GM23338 (cell line): ENCODE data around the gene PLA2R1. TPM values are rescaled to one million over a fixed set of nuclear protein-coding genes. Genes with fewer than 3 reads are reported as not detected.

Source experiments
- ATAC-seq: fragments of 200-7000 bp; cut with Tn5 transposase; 3 replicates; pipeline ENCODE4 v1.9.1; 2020
- DNase-seq: peaks from one replicate; pipeline ENCODE4 v3.0.0-alpha.2; 2015; ENCODE audit warnings: low spot score
- H2AFZ ChIP-seq: fragments of 200-600 bp; sonication (generic); 2 replicates; pipeline ENCODE4 v1.8.0; 2016; ENCODE audit warnings: antibody characterized with exemption, mild to moderate bottlenecking, moderate library complexity
- H3F3A ChIP-seq: fragments of 200-600 bp; sonication (generic); replicated peaks from 2 replicates; pipeline ENCODE4 v1.8.0; 2017; ENCODE audit warnings: antibody characterized with exemption, mixed run types, low read depth
- H3K27ac ChIP-seq: fragments of 200-600 bp; sonication (generic); 2 replicates; pipeline ENCODE4 v1.6.1; 2016; ENCODE audit warnings: low read depth
- H3K27me3 ChIP-seq: fragments of 200-600 bp; sonication (generic); 2 replicates; pipeline ENCODE4 v1.8.0; 2016; ENCODE audit warnings: mild to moderate bottlenecking, mixed run types, moderate library complexity; ENCODE audit not compliant: insufficient read depth
- H3K36me3 ChIP-seq: fragments of 200-600 bp; sonication (generic); 2 replicates; pipeline ENCODE4 v1.8.0; 2016; ENCODE audit warnings: mild to moderate bottlenecking; ENCODE audit not compliant: insufficient read depth
- H3K4me1 ChIP-seq: fragments of 200-600 bp; sonication (generic); 2 replicates; pipeline ENCODE4 v1.8.0; 2016; ENCODE audit warnings: mild to moderate bottlenecking, moderate library complexity; ENCODE audit not compliant: insufficient read depth
- H3K4me2 ChIP-seq: fragments of 200-600 bp; sonication (generic); 2 replicates; pipeline ENCODE4 v1.7.1; 2017; ENCODE audit warnings: mixed run types
- H3K4me3 ChIP-seq: fragments of 200-600 bp; sonication (generic); 2 replicates; pipeline ENCODE4 v1.6.1; 2016; ENCODE audit warnings: mixed run types
- H3K79me2 ChIP-seq: fragments of 200-600 bp; sonication (generic); replicated peaks from 2 replicates; pipeline ENCODE4 v1.8.0; 2017; ENCODE audit warnings: mild to moderate bottlenecking; ENCODE audit not compliant: insufficient read depth
- H3K9me2 ChIP-seq: fragments of 200-600 bp; sonication (generic); 2 replicates; pipeline ENCODE4 v1.8.0; 2017; ENCODE audit not compliant: insufficient read depth
- H4K20me1 ChIP-seq: fragments of 200-600 bp; sonication (generic); replicated peaks from 2 replicates; pipeline ENCODE4 v1.8.0; 2017; ENCODE audit warnings: mild to moderate bottlenecking; ENCODE audit not compliant: insufficient read depth
- H3K27ac Mint-ChIP-seq: 2 replicates; pipeline ENCODE4 v1.8.0; 2020; ENCODE audit warnings: inconsistent platforms, mild to moderate bottlenecking, moderate library complexity, mixed read lengths
- H3K27me3 Mint-ChIP-seq: 3 replicates; pipeline ENCODE4 v1.8.0; 2022; ENCODE audit warnings: low read depth, mild to moderate bottlenecking, moderate library complexity, mixed read lengths, inconsistent platforms; ENCODE audit not compliant: insufficient read depth, poor library complexity
- H3K36me3 Mint-ChIP-seq: 3 replicates; pipeline ENCODE4 v1.8.0; 2021; ENCODE audit warnings: low read depth, mild to moderate bottlenecking, inconsistent platforms, moderate library complexity, mixed read lengths
- H3K4me1 Mint-ChIP-seq: 3 replicates; pipeline ENCODE4 v1.8.0; 2020; ENCODE audit warnings: mild to moderate bottlenecking, inconsistent platforms, mixed read lengths
- H3K4me3 Mint-ChIP-seq: 3 replicates; pipeline ENCODE4 v1.8.0; 2021; ENCODE audit warnings: moderate library complexity, mild to moderate bottlenecking, inconsistent platforms, mixed read lengths
- H3K9me3 Mint-ChIP-seq: 3 replicates; pipeline ENCODE4 v1.8.0; 2020; ENCODE audit warnings: moderate library complexity, mild to moderate bottlenecking, inconsistent platforms, mixed read lengths
- CREB1 ChIP-seq: fragments of 250-450 bp; sonication (Bioruptor Pico); IDR thresholded peaks from 2 replicates; pipeline ENCODE4 v1.5.0; 2020; ENCODE audit warnings: low read depth, mild to moderate bottlenecking, moderate library complexity
- CTCF ChIP-seq, 2 experiments: fragments of 200-600 bp in 1 of 2; sonication (generic) in 1 of 2; conservative IDR thresholded peaks; 2 replicates each; pipeline versions ENCODE4 v1.5.1 to v1.6.1; 2016 to 2017; ENCODE audit warnings: antibody characterized with exemption in 2 of 2, low read depth in 2 of 2, mild to moderate bottlenecking in 2 of 2, moderate library complexity in 1 of 2
- ETS1 ChIP-seq: IDR thresholded peaks from 2 replicates; pipeline ENCODE4 v1.6.1; 2016; ENCODE audit warnings: antibody characterized with exemption
- EZH2 ChIP-seq: fragments of 200-600 bp; sonication (generic); IDR thresholded peaks from one replicate; pipeline ENCODE4 v1.8.0; 2017; ENCODE audit warnings: antibody characterized with exemption, mild to moderate bottlenecking, low read depth; ENCODE audit not compliant: unreplicated experiment
- EZH2phosphoT487 ChIP-seq: fragments of 200-600 bp; sonication (generic); IDR thresholded peaks from one replicate; pipeline ENCODE4 v1.8.1; 2018; ENCODE audit warnings: antibody characterized with exemption; ENCODE audit not compliant: unreplicated experiment
- JUNB ChIP-seq: IDR thresholded peaks from one replicate; pipeline ENCODE4 v1.6.1; 2016; ENCODE audit warnings: antibody characterized with exemption; ENCODE audit not compliant: unreplicated experiment
- NANOG ChIP-seq: IDR thresholded peaks from 2 replicates; pipeline ENCODE4 v1.6.1; 2016; ENCODE audit warnings: antibody characterized with exemption, borderline replicate concordance
- POLR2AphosphoS5 ChIP-seq: IDR thresholded peaks from 2 replicates; pipeline ENCODE4 v1.6.1; 2016; ENCODE audit warnings: antibody characterized with exemption, low read depth
- STAT1 ChIP-seq: IDR thresholded peaks from one replicate; pipeline ENCODE4 v1.6.1; 2016; ENCODE audit warnings: antibody characterized with exemption; ENCODE audit not compliant: unreplicated experiment
- ZNF114 ChIP-seq: fragments of 250-450 bp; sonication (Bioruptor Pico); IDR thresholded peaks from 2 replicates; pipeline ENCODE4 v1.5.0; 2020; ENCODE audit warnings: mild to moderate bottlenecking, moderate library complexity
- ZNF331 ChIP-seq: fragments of 250-450 bp; sonication (Bioruptor Pico); IDR thresholded peaks from 2 replicates; pipeline ENCODE4 v1.5.0; 2020; ENCODE audit warnings: low read depth, mild to moderate bottlenecking, moderate library complexity
- ZNF462 ChIP-seq: fragments of 250-450 bp; sonication (Bioruptor Pico); IDR thresholded peaks from 2 replicates; pipeline ENCODE4 v1.5.0; 2020; ENCODE audit warnings: mild to moderate bottlenecking, moderate library complexity
- polyA plus RNA-seq: library from polyadenylated mRNA; unstranded; fragments of >200 nt; fragmentation: Nextera tagmentation; extraction: Ambion mirVana; gene quantifications from 2 replicates; pipeline ENCODE4 v1.2.1, GENCODE V29; 2016
- total RNA-seq: library from RNA; depleted of rRNA; stranded (reverse); fragments of >200 nt; shearing (Covaris generic); gene quantifications from 2 replicates; pipeline ENCODE4 v1.2.3, GENCODE V29; 2014
- TF ChIP-seq, protein P1 (sequence below): IDR thresholded peaks from one replicate; pipeline ENCODE4 v1.6.1; 2018; ENCODE audit warnings: antibody characterized with exemption; ENCODE audit not compliant: unreplicated experiment

Gene PLA2R1
- total and polyA plus RNA-seq, 2 experiments from 2014 or later = 0.57 to 1.2 TPM

DNA sequence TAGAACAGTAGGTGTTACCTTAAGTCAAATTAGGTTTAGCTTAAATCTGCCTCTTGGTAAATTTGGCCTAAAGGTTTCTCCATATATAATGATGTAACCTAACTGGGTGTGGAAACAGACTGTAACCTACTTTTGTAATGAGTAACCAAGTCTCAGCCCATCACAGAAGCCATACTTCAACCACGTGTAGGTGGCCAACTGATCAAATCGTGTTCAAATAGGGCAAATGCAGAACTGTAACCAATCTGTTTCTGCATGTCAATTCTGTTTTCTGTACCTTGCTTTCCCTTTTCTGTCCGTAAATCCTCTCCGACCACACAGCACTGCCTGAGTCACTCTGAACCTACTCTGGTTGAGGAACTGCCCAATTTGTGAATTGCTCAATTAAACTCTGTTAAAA is 34.0 kb upstream of the PLA2R1 start:
- H3K79me2 ChIP-seq = no peaks in the 10 kb centered on the region
- no peaks in the 10 kb centered on the region for H3K27me3 ChIP-seq
- H3F3A ChIP-seq = no peaks in the 10 kb centered on the region
- no peak for DNase-seq
- Mint-ChIP-seq H3K4me1 (no peaks in the 10 kb centered on the region), H3K9me3 (peaks cover 32% of the 10 kb centered on the region), H3K36me3 (peaks cover 17% of the 10 kb centered on the region; the same call in 2 of the 3 replicates), H3K27me3 (no peaks in the 10 kb centered on the region), H3K4me3 (no peak overlapping the region), H3K27ac (no peak overlapping the region)
- H3K27ac ChIP-seq = no peak overlapping the region
- no peak for ATAC-seq
- H3K4me2 ChIP-seq = no peak overlapping the region
- no peaks in the 10 kb centered on the region for H4K20me1 ChIP-seq
- H3K36me3 ChIP-seq = no peaks in the 10 kb centered on the region
- TF ChIP-seq NANOG (no peak), EZH2 (no peak), EZH2phosphoT487 (no peak), CREB1 (no peak), STAT1 (no peak), ZNF462 (CRISPR knock-in tag) (no peak), ZNF114 (no peak), POLR2AphosphoS5 (no peak), JUNB (no peak), CTCF (conservative IDR thresholded peaks at IDR 0.05; ENCODE audit: low read depth in 2 of 2) (no peak), ETS1 (no peak), ZNF331 (CRISPR knock-in tag) (no peak)
- TF ChIP-seq, protein P1, sequence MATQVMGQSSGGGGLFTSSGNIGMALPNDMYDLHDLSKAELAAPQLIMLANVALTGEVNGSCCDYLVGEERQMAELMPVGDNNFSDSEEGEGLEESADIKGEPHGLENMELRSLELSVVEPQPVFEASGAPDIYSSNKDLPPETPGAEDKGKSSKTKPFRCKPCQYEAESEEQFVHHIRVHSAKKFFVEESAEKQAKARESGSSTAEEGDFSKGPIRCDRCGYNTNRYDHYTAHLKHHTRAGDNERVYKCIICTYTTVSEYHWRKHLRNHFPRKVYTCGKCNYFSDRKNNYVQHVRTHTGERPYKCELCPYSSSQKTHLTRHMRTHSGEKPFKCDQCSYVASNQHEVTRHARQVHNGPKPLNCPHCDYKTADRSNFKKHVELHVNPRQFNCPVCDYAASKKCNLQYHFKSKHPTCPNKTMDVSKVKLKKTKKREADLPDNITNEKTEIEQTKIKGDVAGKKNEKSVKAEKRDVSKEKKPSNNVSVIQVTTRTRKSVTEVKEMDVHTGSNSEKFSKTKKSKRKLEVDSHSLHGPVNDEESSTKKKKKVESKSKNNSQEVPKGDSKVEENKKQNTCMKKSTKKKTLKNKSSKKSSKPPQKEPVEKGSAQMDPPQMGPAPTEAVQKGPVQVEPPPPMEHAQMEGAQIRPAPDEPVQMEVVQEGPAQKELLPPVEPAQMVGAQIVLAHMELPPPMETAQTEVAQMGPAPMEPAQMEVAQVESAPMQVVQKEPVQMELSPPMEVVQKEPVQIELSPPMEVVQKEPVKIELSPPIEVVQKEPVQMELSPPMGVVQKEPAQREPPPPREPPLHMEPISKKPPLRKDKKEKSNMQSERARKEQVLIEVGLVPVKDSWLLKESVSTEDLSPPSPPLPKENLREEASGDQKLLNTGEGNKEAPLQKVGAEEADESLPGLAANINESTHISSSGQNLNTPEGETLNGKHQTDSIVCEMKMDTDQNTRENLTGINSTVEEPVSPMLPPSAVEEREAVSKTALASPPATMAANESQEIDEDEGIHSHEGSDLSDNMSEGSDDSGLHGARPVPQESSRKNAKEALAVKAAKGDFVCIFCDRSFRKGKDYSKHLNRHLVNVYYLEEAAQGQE = no peak
- no peak overlapping the region for H2AFZ ChIP-seq
- no peak overlapping the region for H3K4me3 ChIP-seq
- H3K4me1 ChIP-seq = no peaks in the 10 kb centered on the region
- H3K9me2 ChIP-seq = 0 out of 2 replicates have a peak, but pooled peaks cover 5% of the 10 kb centered on the region
